GM12873 (cell line): ENCODE results near the gene NUDT21.

Source experiments
- CTCF ChIP-seq: IDR thresholded peaks from 2 replicates; pipeline ENCODE4 v1.5.1; 2012; ENCODE audit warnings: low read depth, mild to moderate bottlenecking, moderate library complexity, low read length, control low read depth; ENCODE audit not compliant: insufficient read depth; ENCODE audit errors: missing control alignments

The NUDT21 gene

DNA sequence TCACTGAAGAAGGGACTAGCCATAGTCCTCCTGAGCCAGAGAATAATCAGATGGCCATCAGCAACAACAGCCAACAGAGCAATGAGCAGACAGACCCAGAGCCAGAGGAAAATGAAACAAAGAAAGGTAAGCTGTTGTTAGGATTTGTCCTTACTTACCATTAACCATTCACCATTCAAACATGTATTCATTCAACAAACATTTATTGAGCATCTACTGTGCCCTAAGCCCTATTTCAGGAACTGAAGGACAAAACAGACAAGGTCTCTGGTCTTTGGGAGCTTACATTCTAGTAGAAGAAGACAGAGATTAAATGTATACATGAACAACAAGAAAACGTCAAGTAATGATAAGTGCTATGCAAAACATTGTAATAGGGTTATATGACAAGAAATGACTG is 19.5 kb upstream of the NUDT21 start:
- no peak for TF ChIP-seq CTCF

- no peak for TF ChIP-seq CTCF
Observed at GRCh38 chr16:56470232-56470631, 19.1 kb upstream of the NUDT21 start.

- TF ChIP-seq CTCF = no peak
Observed at GRCh38 chr16:56469748-56470147, 18.6 kb upstream of the NUDT21 start.

DNA sequence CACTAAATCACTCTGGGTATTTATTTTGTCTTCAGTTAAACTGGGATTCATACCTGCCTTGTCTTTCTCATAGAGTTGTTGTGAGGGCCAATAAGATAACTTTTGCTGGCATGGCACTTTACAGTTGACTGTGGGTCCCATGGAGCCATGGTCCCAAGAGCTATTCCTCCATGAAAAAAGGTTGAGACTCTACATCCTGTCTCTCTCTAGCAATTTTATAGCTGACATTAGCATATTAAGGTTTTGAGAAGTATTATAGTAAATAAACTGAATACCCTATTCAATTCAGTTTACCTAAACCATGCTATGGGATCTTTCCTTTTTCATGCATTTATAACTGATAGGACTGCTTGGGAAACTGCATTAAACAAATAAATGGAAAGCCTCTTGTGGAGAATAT is 17.7 kb upstream of the NUDT21 start:
- no peak for TF ChIP-seq CTCF

DNA sequence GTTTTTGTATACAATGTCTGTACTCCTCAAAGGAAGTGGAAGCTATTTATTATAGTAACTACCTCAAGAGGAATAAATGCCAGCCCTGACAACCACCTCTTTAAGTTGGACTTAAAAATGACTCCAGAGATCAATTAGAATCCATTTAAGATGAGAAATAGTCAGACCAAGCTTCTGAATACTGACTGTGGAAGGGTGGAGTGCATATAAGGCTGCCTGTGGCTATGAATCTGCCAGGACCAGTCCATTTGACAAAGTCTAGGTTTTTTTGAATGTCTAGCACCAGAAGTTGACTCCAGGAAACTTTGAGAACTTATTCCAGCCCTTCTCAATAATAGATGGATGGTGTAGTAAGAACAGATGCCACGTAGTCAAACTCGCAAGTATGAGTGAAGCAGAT is 15.2 kb upstream of the NUDT21 start:
- no peak for TF ChIP-seq CTCF

- no peak for TF ChIP-seq CTCF
Observed at GRCh38 chr16:56463153-56463552, 12.0 kb upstream of the NUDT21 start.

DNA sequence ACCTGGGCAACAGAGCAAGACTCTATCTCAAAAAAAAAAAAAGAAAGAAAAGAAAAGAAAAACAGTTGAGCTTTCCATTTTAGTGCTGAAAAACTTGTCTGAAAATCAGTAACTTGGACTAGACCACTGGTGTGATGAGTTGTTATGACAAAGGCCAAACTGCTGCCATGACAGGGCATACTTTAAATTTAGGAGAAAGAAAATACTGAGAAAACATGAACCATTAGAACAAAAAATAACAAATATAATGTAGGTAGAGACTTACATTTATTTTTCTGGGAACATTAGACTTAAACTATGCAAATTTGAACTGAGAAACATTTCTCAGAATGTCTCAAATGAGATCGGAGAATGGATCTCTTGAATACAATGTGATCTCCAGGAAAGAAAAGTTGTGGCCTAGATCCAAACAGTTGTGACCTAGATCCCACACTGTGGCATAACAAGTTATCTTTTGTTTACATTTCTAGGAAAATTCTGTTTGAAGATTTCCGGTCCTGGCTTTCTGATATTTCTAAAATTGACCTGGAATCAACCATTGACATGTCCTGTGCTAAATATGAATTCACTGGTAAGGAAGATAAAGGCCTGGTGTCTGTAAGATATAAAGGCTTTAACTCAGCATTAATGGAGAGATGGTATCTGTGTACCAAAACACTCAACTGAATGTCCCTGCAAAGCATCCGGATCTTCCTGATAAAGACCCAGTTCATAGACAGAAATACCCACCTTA is 11.1 kb upstream of the NUDT21 start:
- TF ChIP-seq CTCF = no peak

- no peak for TF ChIP-seq CTCF
Observed at GRCh38 chr16:56460101-56460500, 9.0 kb upstream of the NUDT21 start.
